Heart left ventricle (tissue), 13 donors: ENCODE results near the gene ERC1.

Experiments used
- CTCF ChIP-seq, 12 donors: fragments of 200-600 bp; sonication (generic) in 4 of 12; IDR thresholded peaks; one replicate each; pipeline versions ENCODE4 v1.5.0 to v1.8.0; 2018 to 2022; ENCODE audit warnings: antibody characterized with exemption in 12 of 12, mild to moderate bottlenecking in 5 of 12
- POLR2A ChIP-seq, 2 donors: fragments of 450-650 bp; IDR thresholded peaks; one replicate each; pipeline ENCODE4 v1.6.1; 2017; ENCODE audit warnings: antibody characterized with exemption in 2 of 2, mild to moderate bottlenecking in 2 of 2, moderate library complexity in 2 of 2
- donor health status: ischemic (EF 13 %, LVEDD 7.1; RV severe dilation, severe dysfunction).
- donor health status: DM: no; HTN: yes; CAD: no.
- donor health status: DM: no; HTN: no; CAD: no.
- donor health status: ischemic (EF 25% LVEDD 6.9; RV normal size, moderate dysfunction).
- donor health status: ischemic (EF 25% LVEDD 5.7; RV mildly dilated, moderate dysfunction).
- donor health status: ischemic (EF 35%, LVEDD 5.7; RV mildly dilated, moderate dysfunction).
- donor health status: nonischemic (EF 11% LVEDD 7.7; RV severe dilation, severe dysfunction).
- donor health status: DM: yes; HTN: yes; CAD: no.
- donor health status: PGD.
- donor health status: ischemic (EF 29% LVEDD 5.4; RV normal size, mild dysfunction).
- donor health status: nonischemic (EF 23%, LVEDD 6.1; RV moderate dilation, normal function).

GRCh38 chr12:1377681-1378080, 386.7 kb downstream of the ERC1 start:
- no peak for TF ChIP-seq CTCF (IDR thresholded peaks at IDR 0.05)
- TF ChIP-seq POLR2A (IDR thresholded peaks at IDR 0.05): no peak
